ENCODE data around the gene SKA3. TPM values are rescaled to one million over a fixed set of nuclear protein-coding genes. Genes with fewer than 3 reads are reported as not detected.

Gene SKA3
- total RNA-seq, 2 donors from 2014 or later: 2.0 TPM; not detected in 1

DNA sequence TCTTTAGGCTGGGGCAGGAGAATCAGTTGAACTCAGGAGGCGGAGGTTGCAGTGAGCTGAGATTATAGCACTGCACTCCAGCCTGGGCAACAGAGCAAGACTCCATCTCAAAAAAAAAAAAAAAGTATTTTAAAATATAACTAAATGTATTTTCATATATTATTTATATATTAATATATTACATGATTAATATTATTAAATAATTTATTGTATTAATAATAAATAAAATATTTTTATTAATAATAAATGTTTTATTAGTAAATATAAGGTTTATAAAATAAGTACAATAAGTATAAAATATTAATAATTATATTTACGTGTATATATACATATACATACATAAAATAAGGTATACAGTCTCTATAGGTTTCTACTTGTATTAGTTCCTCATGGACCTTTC lies 56.8 kb downstream of the SKA3 start:
- Histone ChIP-seq H3K4me3 (no peak overlapping the region), H3K36me3 (no peaks in the 10 kb centered on the region), H3K27ac (no peak overlapping the region), H3K27me3 (no peaks in the 10 kb centered on the region), H3K9me3 (no peaks in the 10 kb centered on the region), H3K4me1 (no peaks in the 10 kb centered on the region)
- DNase-seq (ENCODE audit: low spot score): no peak
- no peak for TF ChIP-seq CTCF (IDR thresholded peaks at IDR 0.05)

DNA sequence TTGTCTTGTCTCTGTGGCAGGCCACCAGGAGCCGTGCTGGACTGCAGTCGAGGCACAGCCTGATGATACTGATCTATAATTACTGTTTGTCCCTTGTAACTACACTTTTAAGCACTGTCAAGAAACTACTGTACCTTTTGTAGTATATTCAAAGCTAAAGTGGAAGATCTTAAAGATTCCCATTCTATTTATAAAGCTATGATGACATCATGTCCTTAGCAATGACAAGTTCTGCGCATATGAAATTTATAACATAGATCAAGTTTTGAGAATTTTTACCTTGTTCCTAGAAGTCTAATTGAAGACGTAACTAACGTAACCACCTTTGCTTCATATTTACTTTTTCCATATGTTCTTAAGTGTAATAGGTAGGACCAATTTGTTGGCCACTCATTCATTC lies 58.2 kb downstream of the SKA3 start:
- DNase-seq (ENCODE audit: low spot score): no peak
- TF ChIP-seq CTCF (IDR thresholded peaks at IDR 0.05): no peak
- H3K27me3 ChIP-seq: no peaks in the 10 kb centered on the region
- H3K9me3 ChIP-seq: no peaks in the 10 kb centered on the region
- H3K27ac ChIP-seq: no peak overlapping the region
- H3K36me3 ChIP-seq: no peaks in the 10 kb centered on the region
- H3K4me1 ChIP-seq: no peaks in the 10 kb centered on the region
- no peak overlapping the region for H3K4me3 ChIP-seq

- no peak overlapping the region for H3K4me3 ChIP-seq
- H3K27me3 ChIP-seq: no peaks in the 10 kb centered on the region
- no peaks in the 10 kb centered on the region for H3K4me1 ChIP-seq
- H3K36me3 ChIP-seq: no peaks in the 10 kb centered on the region
- no peak for TF ChIP-seq CTCF (IDR thresholded peaks at IDR 0.05)
- H3K9me3 ChIP-seq: no peaks in the 10 kb centered on the region
- DNase-seq (ENCODE audit: low spot score): no peak
- H3K27ac ChIP-seq: no peak overlapping the region
Observed at GRCh38 chr13:21117104-21117809, 59.1 kb downstream of the SKA3 start.

DNA sequence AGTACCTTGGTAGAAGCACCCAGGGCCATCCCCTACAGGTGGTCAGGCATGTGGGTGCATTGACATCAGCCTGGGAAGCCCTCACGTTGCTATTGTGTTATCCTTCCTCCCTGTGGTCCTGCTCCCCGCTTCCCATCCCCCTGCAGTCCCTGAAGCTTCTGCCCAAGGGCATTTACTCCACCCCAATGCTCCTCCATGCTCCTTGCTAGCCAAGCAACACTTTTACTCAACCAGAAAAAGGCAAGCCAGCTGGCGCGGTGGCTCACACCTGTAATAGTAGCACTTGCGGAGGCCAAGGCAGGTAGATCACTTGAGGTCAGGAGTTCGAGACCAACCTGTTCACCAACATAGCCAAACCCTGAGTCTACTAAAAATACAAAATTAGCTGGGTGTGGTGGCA lies 60.2 kb downstream of the SKA3 start:
- H3K9me3 ChIP-seq: no peaks in the 10 kb centered on the region
- H3K36me3 ChIP-seq: no peaks in the 10 kb centered on the region
- no peak for DNase-seq (ENCODE audit: low spot score)
- H3K4me3 ChIP-seq: no peak overlapping the region
- no peaks in the 10 kb centered on the region for H3K27me3 ChIP-seq
- no peak overlapping the region for H3K27ac ChIP-seq
- TF ChIP-seq CTCF (IDR thresholded peaks at IDR 0.05): no peak
- H3K4me1 ChIP-seq: no peaks in the 10 kb centered on the region

DNA sequence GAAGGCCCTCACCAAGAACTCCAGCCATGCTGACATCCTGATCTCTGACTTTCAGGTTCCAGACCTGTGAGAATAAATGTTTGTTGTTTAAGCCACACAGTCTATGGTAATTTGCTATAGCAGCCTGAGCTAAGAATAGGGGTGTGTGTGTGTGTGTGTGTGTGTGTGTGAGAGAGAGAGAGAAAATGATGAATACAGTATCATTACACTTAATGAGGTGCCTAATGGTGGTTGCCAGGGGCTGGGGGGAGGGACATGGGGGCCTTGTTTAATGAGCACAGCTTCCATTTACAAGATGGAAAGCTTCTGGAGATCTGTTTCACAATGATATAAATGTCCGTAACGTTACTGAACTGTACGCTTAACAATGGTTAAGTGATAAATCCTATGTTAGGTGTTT lies 61.1 kb downstream of the SKA3 start:
- no peak for TF ChIP-seq CTCF (IDR thresholded peaks at IDR 0.05)
- H3K27ac ChIP-seq: no peak overlapping the region
- no peaks in the 10 kb centered on the region for H3K36me3 ChIP-seq
- H3K9me3 ChIP-seq: no peaks in the 10 kb centered on the region
- DNase-seq (ENCODE audit: low spot score): no peak
- no peak overlapping the region for H3K4me3 ChIP-seq
- H3K4me1 ChIP-seq: no peaks in the 10 kb centered on the region
- no peaks in the 10 kb centered on the region for H3K27me3 ChIP-seq

DNA sequence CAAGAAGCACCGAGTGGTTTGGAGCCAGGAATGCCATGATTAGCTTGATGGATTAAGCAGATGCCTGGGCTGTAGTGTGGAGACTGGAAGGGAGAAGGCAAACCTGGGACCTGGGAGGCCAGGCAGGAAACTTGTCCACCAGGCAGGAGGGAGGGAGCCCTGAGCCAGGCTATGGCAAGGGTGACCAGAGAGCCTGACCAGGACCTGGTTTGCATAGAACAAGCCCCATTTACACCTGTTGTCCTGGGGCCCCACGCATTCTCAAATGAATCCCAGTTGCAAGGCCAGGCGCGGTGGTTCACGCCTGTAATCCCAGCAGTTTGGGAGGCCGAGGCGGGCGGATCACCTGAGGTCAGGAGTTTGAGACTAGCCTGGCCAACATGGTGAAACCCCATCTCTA lies 64.8 kb downstream of the SKA3 start:
- TF ChIP-seq CTCF (IDR thresholded peaks at IDR 0.05): no peak
- H3K36me3 ChIP-seq: no peaks in the 10 kb centered on the region
- H3K4me1 ChIP-seq: no peaks in the 10 kb centered on the region
- H3K4me3 ChIP-seq: no peak overlapping the region
- no peaks in the 10 kb centered on the region for H3K9me3 ChIP-seq
- no peak overlapping the region for H3K27ac ChIP-seq
- H3K27me3 ChIP-seq: no peaks in the 10 kb centered on the region
- DNase-seq (ENCODE audit: low spot score): no peak
